A673 (cell line): ENCODE measurements around the gene TIMP4. TPM values are rescaled to one million over a fixed set of nuclear protein-coding genes. Genes with fewer than 3 reads are reported as not detected.

Experiments used
- BruUV-seq: library from RNA; stranded (reverse); fragments of 400-500 nt; replicated peaks from 2 replicates; lab custom pipeline; 2021; lab: Mats Ljungman, UMichigan
- CTCF ChIA-PET: fragments of 300-600 bp; sonication (Branson Sonifier 250); formaldehyde crosslinking; loops from one replicate; lab custom pipeline; 2022; ENCODE audit warnings: antibody characterized with exemption; lab: Charles Lee
- POLR2A ChIA-PET: fragments of 300-600 bp; sonication (Branson Sonifier 250); formaldehyde crosslinking; loops from one replicate; lab custom pipeline; 2022; ENCODE audit warnings: antibody characterized with exemption; ENCODE audit not compliant: low non-redundant PET; lab: Charles Lee
- DNase-seq: peaks from one replicate; pipeline ENCODE4 v3.0.0-alpha.2; 2015; ENCODE audit warnings: low spot score
- H3K27ac ChIP-seq: fragments of 200-600 bp; sonication (generic); 2 replicates; pipeline ENCODE4 v1.5.1; 2016; ENCODE audit warnings: mixed run types, low read depth, mild to moderate bottlenecking, mixed read lengths, antibody characterized with exemption, low read length; ENCODE audit not compliant: poor library complexity, severe bottlenecking
- H3K27me3 ChIP-seq: fragments of 200-600 bp; sonication (generic); replicated peaks from 2 replicates; pipeline ENCODE4 v1.6.1; 2017; ENCODE audit warnings: mixed run types, low read depth, mild to moderate bottlenecking, mixed read lengths, antibody characterized with exemption, low read length; ENCODE audit not compliant: insufficient read depth, poor library complexity
- H3K36me3 ChIP-seq: fragments of 200-600 bp; sonication (generic); 2 replicates; pipeline ENCODE4 v1.6.1; 2016; ENCODE audit warnings: mixed run types, mild to moderate bottlenecking, mixed read lengths, antibody characterized with exemption, low read length; ENCODE audit not compliant: insufficient read depth, poor library complexity, severe bottlenecking
- H3K4me1 ChIP-seq: fragments of 200-600 bp; sonication (generic); 2 replicates; pipeline ENCODE4 v1.6.1; 2017; ENCODE audit warnings: mixed run types, mild to moderate bottlenecking, mixed read lengths, antibody characterized with exemption, low read length; ENCODE audit not compliant: insufficient read depth, poor library complexity, severe bottlenecking
- H3K4me3 ChIP-seq: fragments of 200-600 bp; sonication (generic); 2 replicates; pipeline ENCODE4 v1.5.1; 2016; ENCODE audit warnings: low read depth, mixed run types, mild to moderate bottlenecking, mixed read lengths, low read length; ENCODE audit not compliant: poor library complexity, severe bottlenecking
- H3K9me3 ChIP-seq: fragments of 200-600 bp; sonication (generic); 2 replicates; pipeline ENCODE4 v1.6.1; 2016; ENCODE audit warnings: mixed run types, low read depth, mild to moderate bottlenecking, mixed read lengths, antibody characterized with exemption, low read length; ENCODE audit not compliant: poor library complexity, severe bottlenecking
- CTCF ChIP-seq: fragments of 300-800, 200-600 bp; sonication (generic); conservative IDR thresholded peaks from 2 replicates; pipeline ENCODE4 v1.5.1; 2017; ENCODE audit warnings: low read depth, mild to moderate bottlenecking, antibody characterized with exemption, low read length, moderate library complexity, mixed read lengths
- EZH2 ChIP-seq: fragments of 200-600 bp; sonication (generic); IDR thresholded peaks from 2 replicates; pipeline ENCODE4 v1.6.1; 2017; ENCODE audit warnings: borderline replicate concordance, low read depth, mild to moderate bottlenecking, mixed read lengths, antibody characterized with exemption, low read length; ENCODE audit not compliant: poor library complexity, severe bottlenecking
- intact Hi-C: fragments of 100-400 bp; cut with micrococcal nuclease; formaldehyde crosslinking; loops from one replicate; pipeline ENCODE4 v1.10.0; 2022; ENCODE audit not compliant: unreplicated experiment
- total RNA-seq: library from RNA; stranded (reverse); gene quantifications from 2 replicates; pipeline ENCODE4 v1.2.3, GENCODE V29; 2021

Gene TIMP4
- total RNA-seq, 1 experiment from 2014 or later = 13.3 TPM

GRCh38 chr3:12121466-12121865 is 37.2 kb downstream of the TIMP4 start:
- intact Hi-C loops = no loop called here
- no peak overlapping the region for H3K27ac ChIP-seq
- TF ChIP-seq CTCF (no peak), EZH2 (no peak)
- H3K4me1 ChIP-seq = no peaks in the 10 kb centered on the region
- peaks cover 30% of the 10 kb centered on the region for H3K27me3 ChIP-seq
- ChIA-PET POLR2A (no interaction called here), CTCF (no interaction called here)
- H3K9me3 ChIP-seq = no peaks in the 10 kb centered on the region
- BruUV-seq = no TSS peak
- no peak overlapping the region for H3K4me3 ChIP-seq
- H3K36me3 ChIP-seq = no peaks in the 10 kb centered on the region
- no peak for DNase-seq

- Histone ChIP-seq H3K4me3 (no peak overlapping the region), H3K36me3 (no peaks in the 10 kb centered on the region), H3K27ac (no peak overlapping the region), H3K9me3 (no peaks in the 10 kb centered on the region), H3K4me1 (no peaks in the 10 kb centered on the region), H3K27me3 (peaks cover 33% of the 10 kb centered on the region)
- POLR2A ChIA-PET = no interaction called here
- intact Hi-C loops = no loop called here
- CTCF ChIA-PET = no interaction called here
- DNase-seq = no peak
- TF ChIP-seq CTCF (no peak), EZH2 (no peak)
- BruUV-seq = no TSS peak
These were observed 38.2 kb downstream of the TIMP4 start for GRCh38 chr3:12120374-12121140.

GRCh38 chr3:12117473-12117872 is 41.2 kb downstream of the TIMP4 start:
- peaks cover 49% of the 10 kb centered on the region for H3K27me3 ChIP-seq
- no peaks in the 10 kb centered on the region for H3K9me3 ChIP-seq
- no peak overlapping the region for H3K4me3 ChIP-seq
- no TSS peak for BruUV-seq
- TF ChIP-seq EZH2 (no peak), CTCF (no peak)
- DNase-seq = no peak
- intact Hi-C loops = no loop called here
- POLR2A ChIA-PET = interaction anchor here (0.6 kb wide), 1 partner anchor 15 kb away, joined by 3 read pairs; no protein-coding TSS in a partner anchor
- H3K27ac ChIP-seq = no peak overlapping the region
- H3K36me3 ChIP-seq = no peaks in the 10 kb centered on the region
- H3K4me1 ChIP-seq = no peaks in the 10 kb centered on the region
- CTCF ChIA-PET = interaction anchor here (0.7 kb wide), 1 partner anchor 66 kb away, joined by 5 read pairs; no protein-coding TSS in a partner anchor
